Right cardiac atrium (tissue), 5 donors: Measurements from ENCODE around the gene USP17L17. TPM values are rescaled to one million over a fixed set of nuclear protein-coding genes. Genes with fewer than 3 reads are reported as not detected.
"Not testable (repeated sequence)": the region's sequence is repeated elsewhere in the genome, so short reads cannot be mapped to it uniquely, and the experiment has no call there.

Experiments used
- ATAC-seq, 2 donors: fragments of 200-7000 bp; cut with Tn5 transposase; one replicate each; pipeline versions ENCODE4 v1.8.0 to v1.9.1; 2020; ENCODE audit warnings: moderate library complexity in 2 of 2, mild to moderate bottlenecking in 1 of 2
- DNase-seq, 3 donors: peaks; one replicate each; pipeline ENCODE4 v3.0.0-alpha.2; 2020
- H3K27ac ChIP-seq: one replicate; pipeline ENCODE4 v1.5.1; 2013; ENCODE audit warnings: mild to moderate bottlenecking, low read length, control low read depth, moderate library complexity
- H3K27me3 ChIP-seq: one replicate; pipeline ENCODE4 v1.6.1; 2013; ENCODE audit not compliant: control insufficient read depth, insufficient read depth
- H3K4me1 ChIP-seq: one replicate; pipeline ENCODE4 v1.6.1; 2013; ENCODE audit warnings: low read length; ENCODE audit not compliant: control insufficient read depth, insufficient read depth
- H3K4me3 ChIP-seq: one replicate; pipeline ENCODE4 v1.5.1; 2013; ENCODE audit warnings: low read length, control low read depth
- H3K9me3 ChIP-seq: one replicate; pipeline ENCODE4 v1.6.1; 2013; ENCODE audit warnings: low read length; ENCODE audit not compliant: control insufficient read depth
- WGBS: extraction: QIAGEN DNeasy Blood & Tissue Kit; methylation state at CpG from one replicate; pipeline ENCODE4 v1.1.7; 2013; 5-methylcytosine and 5-hydroxymethylcytosine counted together
- intact Hi-C, 4 donors: fragments of 100-400 bp; cut with DNase I; formaldehyde crosslinking; loops; one replicate each; pipeline versions ENCODE4 v1.11.0 to v1.14.0; 2022 to 2023
- long read RNA-seq, 4 donors: library from polyadenylated mRNA; unstranded; transcript quantifications; one replicate each; pipeline ENCODE4 v2.0.0, GENCODE V29; 2020 to 2021
- polyA plus RNA-seq: library from polyadenylated mRNA; stranded (reverse); fragments of 200-250 nt; gene quantifications from one replicate; pipeline ENCODE4 v1.2.3, GENCODE V29; 2013
- total RNA-seq, 4 donors: library from RNA; stranded (reverse); fragmentation: NEBNext Ultra II Directional; extraction: Animal tissue kit (Norgen Biotek cat#: 25700); gene quantifications; one replicate each; pipeline ENCODE4 v1.2.1, GENCODE V29; 2021
- donor health status: healthy with polysubstance abuse.
- donor health status: DM: no; HTN: yes; CAD: no.
- donor health status: DM: no; HTN: no; CAD: no.
- donor health status: DM: no; HTN: yes; CAD: no; lungs with severe emphysema.
- donor health status: DM: yes; HTN: yes; CAD: no.

USP17L17 gene, protein sequence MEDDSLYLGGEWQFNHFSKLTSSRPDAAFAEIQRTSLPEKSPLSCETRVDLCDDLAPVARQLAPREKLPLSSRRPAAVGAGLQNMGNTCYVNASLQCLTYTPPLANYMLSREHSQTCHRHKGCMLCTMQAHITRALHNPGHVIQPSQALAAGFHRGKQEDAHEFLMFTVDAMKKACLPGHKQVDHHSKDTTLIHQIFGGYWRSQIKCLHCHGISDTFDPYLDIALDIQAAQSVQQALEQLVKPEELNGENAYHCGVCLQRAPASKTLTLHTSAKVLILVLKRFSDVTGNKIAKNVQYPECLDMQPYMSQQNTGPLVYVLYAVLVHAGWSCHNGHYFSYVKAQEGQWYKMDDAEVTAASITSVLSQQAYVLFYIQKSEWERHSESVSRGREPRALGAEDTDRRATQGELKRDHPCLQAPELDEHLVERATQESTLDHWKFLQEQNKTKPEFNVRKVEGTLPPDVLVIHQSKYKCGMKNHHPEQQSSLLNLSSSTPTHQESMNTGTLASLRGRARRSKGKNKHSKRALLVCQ
- total RNA-seq = not detected
- polyA plus RNA-seq = not detected
- long read RNA-seq, donor 1 = 0 reads
- long read RNA-seq, donor 2 = 0 reads
- long read RNA-seq, donor 3 = 0 reads
- long read RNA-seq, donor 4 = 0 reads

DNA sequence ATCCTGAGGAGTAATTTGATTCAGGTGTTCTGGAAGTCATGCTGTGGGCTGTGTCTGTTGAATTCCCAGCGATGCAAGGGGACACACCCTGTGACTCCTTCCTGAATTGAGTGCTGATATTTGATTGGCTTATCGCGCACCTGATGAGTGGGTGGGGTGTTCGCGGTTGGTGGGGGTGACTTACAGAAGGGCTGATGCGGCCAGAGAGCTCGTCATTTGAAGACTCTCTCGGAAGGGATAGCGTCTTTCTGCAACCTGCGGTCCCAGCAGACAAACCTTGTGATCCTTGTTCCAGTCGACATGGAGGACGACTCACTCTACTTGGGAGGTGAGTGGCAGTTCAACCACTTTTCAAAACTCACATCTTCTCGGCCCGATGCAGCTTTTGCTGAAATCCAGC is at the start of gene USP17L17:
USP17L17 (plus strand) TSS at position 301 of the 400 bp plus-strand sequence; CDS start at position 301, 0 bp downstream.
- H3K4me3 ChIP-seq, H3K4me1 ChIP-seq, intact Hi-C loops, ATAC-seq, H3K27ac ChIP-seq, H3K9me3 ChIP-seq, H3K27me3 ChIP-seq, DNase-seq: not testable (repeated sequence)
- WGBS = 85% methylated on average over 5 of the region's 14 CpGs

GRCh38 chr4:9210357-9210756 is 33.3 kb upstream of the USP17L17 start, which contains the start of gene USP17L10:
Gene USP17L10, plus strand, starts transcription at chr4:9210657. Its CDS starts 0 bp downstream, at chr4:9210657.
- intact Hi-C loops, DNase-seq, H3K4me3 ChIP-seq, ATAC-seq, H3K27me3 ChIP-seq, H3K27ac ChIP-seq, H3K4me1 ChIP-seq, H3K9me3 ChIP-seq: not testable (repeated sequence)
- 86% methylated on average over 11 of the region's 13 CpGs for WGBS

DNA sequence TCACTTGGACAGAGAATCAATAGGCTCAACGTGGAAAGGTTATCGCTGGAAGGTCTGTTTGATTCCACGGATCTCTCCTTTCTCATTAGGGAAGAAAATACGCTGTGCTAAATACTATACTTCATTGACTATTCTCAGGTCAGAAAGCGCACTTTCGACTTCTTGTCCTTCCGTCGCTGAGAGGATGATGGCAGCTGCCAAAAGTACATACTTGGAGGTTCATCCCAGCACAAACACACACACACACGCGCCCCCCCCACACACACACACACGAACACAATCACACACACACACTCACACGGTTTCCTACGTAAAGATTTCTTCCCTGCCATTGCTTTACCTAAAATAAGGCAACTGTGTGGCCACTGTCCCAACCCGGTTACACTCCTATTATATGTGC is 29.0 kb upstream of the USP17L17 start:
- peak; percentile 0 to 25 (median 18) for DNase-seq
- H3K27ac ChIP-seq, intact Hi-C loops, H3K9me3 ChIP-seq, H3K27me3 ChIP-seq, ATAC-seq, H3K4me3 ChIP-seq, H3K4me1 ChIP-seq: not testable (repeated sequence)
- WGBS = 83% methylated on average over 11 of the region's 14 CpGs

DNA sequence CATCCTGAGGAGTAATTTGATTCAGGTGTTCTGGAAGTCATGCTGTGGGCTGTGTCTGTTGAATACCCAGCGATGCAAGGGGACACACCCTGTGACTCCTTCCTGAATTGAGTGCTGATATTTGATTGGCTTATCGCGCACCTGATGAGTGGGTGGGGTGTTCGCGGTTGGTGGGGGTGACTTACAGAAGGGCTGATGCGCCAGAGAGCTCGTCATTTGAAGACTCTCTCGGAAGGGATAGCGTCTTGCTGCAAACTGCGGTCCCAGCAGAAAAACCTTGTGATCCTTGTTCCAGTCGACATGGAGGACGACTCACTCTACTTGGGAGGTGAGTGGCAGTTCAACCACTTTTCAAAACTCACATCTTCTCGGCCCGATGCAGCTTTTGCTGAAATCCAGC is 28.6 kb upstream of the USP17L17 start, which contains the start of gene USP17L11:
USP17L11 (plus strand) TSS at position 301 of the 400 bp plus-strand sequence; CDS start at position 301, 0 bp downstream.
- H3K27ac ChIP-seq, H3K9me3 ChIP-seq, DNase-seq, intact Hi-C loops, H3K4me3 ChIP-seq, H3K27me3 ChIP-seq, ATAC-seq, H3K4me1 ChIP-seq: not testable (repeated sequence)
- 89% methylated on average over 8 of the region's 14 CpGs for WGBS

- H3K9me3 ChIP-seq, intact Hi-C loops, H3K27me3 ChIP-seq, ATAC-seq, H3K4me1 ChIP-seq, H3K4me3 ChIP-seq, DNase-seq, H3K27ac ChIP-seq: not testable (repeated sequence)
- WGBS = no CpG with 5 or more reads among the region's 13 CpGs
Measured at GRCh38 chr4:9219852-9220251, 23.8 kb upstream of the USP17L17 start, which contains the start of gene USP17L12. Gene USP17L12, plus strand, starts transcription at chr4:9220152. Its CDS starts 0 bp downstream, at chr4:9220152.

GRCh38 chr4:9224596-9224995 is 19.1 kb upstream of the USP17L17 start, which contains the start of gene USP17L13:
Gene USP17L13, plus strand, starts transcription at chr4:9224896. Its CDS starts 0 bp downstream, at chr4:9224896.
- intact Hi-C loops, H3K4me1 ChIP-seq, ATAC-seq, H3K27me3 ChIP-seq, H3K9me3 ChIP-seq, DNase-seq, H3K4me3 ChIP-seq, H3K27ac ChIP-seq: not testable (repeated sequence)
- WGBS = no CpG with 5 or more reads among the region's 14 CpGs

DNA sequence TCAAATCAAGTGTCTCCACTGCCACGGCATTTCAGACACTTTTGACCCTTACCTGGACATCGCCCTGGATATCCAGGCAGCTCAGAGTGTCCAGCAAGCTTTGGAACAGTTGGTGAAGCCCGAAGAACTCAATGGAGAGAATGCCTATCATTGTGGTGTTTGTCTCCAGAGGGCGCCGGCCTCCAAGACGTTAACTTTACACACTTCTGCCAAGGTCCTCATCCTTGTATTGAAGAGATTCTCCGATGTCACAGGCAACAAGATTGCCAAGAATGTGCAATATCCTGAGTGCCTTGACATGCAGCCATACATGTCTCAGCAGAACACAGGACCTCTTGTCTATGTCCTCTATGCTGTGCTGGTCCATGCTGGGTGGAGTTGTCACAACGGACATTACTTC is 13.4 kb upstream of the USP17L17 start:
- H3K4me3 ChIP-seq, H3K27me3 ChIP-seq, H3K27ac ChIP-seq, intact Hi-C loops, ATAC-seq, H3K4me1 ChIP-seq, H3K9me3 ChIP-seq: not testable (repeated sequence)
- WGBS = 84% methylated on average over 5 of the region's 8 CpGs
- peak in 1 of 3 donors; percentile 10 for DNase-seq

DNA sequence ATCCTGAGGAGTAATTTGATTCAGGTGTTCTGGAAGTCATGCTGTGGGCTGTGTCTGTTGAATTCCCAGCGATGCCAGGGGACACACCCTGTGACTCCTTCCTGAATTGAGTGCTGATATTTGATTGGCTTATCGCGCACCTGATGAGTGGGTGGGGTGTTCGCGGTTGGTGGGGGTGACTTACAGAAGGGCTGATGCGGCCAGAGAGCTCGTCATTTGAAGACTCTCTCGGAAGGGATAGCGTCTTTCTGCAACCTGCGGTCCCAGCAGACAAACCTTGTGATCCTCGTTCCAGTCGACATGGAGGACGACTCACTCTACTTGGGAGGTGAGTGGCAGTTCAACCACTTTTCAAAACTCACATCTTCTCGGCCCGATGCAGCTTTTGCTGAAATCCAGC is 9.6 kb upstream of the USP17L17 start, which contains the start of gene USP17L15:
USP17L15 (plus strand) TSS at position 301 of the 400 bp plus-strand sequence; CDS start at position 301, 0 bp downstream.
- H3K27me3 ChIP-seq, intact Hi-C loops, H3K27ac ChIP-seq, H3K4me1 ChIP-seq, H3K4me3 ChIP-seq, DNase-seq, ATAC-seq, H3K9me3 ChIP-seq: not testable (repeated sequence)
- WGBS = no CpG with 5 or more reads among the region's 15 CpGs

DNA sequence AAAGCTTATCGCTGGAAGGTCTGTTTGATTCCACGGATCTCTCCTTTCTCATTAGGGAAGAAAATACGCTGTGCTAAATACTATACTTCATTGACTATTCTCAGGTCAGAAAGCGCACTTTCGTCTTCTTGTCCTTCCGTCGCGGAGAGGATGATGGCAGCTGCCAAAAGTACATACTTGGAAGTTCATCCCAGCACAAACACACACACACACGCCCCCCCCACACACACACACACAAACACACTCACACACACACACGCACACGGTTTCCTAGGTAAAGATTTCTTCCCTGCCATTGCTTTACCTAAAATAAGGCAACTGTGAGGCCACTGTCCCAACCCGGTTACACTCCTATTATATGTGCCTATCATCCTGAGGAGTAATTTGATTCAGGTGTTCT is 5.2 kb upstream of the USP17L17 start:
- ATAC-seq, intact Hi-C loops, H3K27me3 ChIP-seq, H3K4me3 ChIP-seq, H3K4me1 ChIP-seq, H3K27ac ChIP-seq, H3K9me3 ChIP-seq: not testable (repeated sequence)
- 85% methylated on average over 11 of the region's 12 CpGs for WGBS
- peak; percentile 2 to 10 (median 9) for DNase-seq

DNA sequence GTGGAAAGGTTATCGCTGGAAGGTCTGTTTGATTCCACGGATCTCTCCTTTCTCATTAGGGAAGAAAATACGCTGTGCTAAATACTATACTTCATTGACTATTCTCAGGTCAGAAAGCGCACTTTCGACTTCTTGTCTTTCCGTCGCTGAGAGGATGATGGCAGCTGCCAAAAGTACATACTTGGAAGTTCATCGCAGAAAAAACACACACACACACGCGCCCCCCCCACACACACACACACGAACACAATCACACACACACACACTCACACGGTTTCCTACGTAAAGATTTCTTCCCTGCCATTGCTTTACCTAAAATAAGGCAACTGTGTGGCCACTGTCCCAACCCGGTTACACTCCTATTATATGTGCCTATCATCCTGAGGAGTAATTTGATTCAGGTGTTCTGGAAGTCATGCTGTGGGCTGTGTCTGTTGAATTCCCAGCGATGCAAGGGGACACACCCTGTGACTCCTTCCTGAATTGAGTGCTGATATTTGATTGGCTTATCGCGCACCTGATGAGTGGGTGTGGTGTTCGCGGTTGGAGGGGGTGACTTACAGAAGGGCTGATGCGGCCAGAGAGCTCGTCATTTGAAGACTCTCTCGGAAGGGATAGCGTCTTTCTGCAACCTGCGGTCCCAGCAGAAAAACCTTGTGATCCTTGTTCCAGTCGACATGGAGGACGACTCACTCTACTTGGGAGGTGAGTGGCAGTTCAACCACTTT is 4.4 kb downstream of the USP17L17 start, which contains the start of gene USP17L18:
USP17L18 (plus strand) TSS at position 678 of the 728 bp plus-strand sequence; CDS start at position 678, 0 bp downstream.
- peak in 2 of 3 donors; percentile 1 to 4 for DNase-seq
- intact Hi-C loops, H3K4me3 ChIP-seq, H3K27ac ChIP-seq, H3K9me3 ChIP-seq, H3K27me3 ChIP-seq, H3K4me1 ChIP-seq, ATAC-seq: not testable (repeated sequence)
- 89% methylated on average over 20 of the region's 26 CpGs for WGBS
